Measurements from ENCODE around the gene GUCA1A. TPM values are rescaled to one million over a fixed set of nuclear protein-coding genes. Genes with fewer than 3 reads are reported as not detected.

GUCA1A gene
- total RNA-seq, 1 experiment from 2014 or later: 17.2 TPM

- no peak overlapping the region for H4K91ac ChIP-seq (ENCODE audit: insufficient read length, low read depth, low read length)
- no peak overlapping the region for H2BK12ac ChIP-seq (ENCODE audit: insufficient read length, low read depth, low read length)
- H3K4me1 ChIP-seq (ENCODE audit: insufficient read depth, low read length): no peaks in the 10 kb centered on the region; the same call in 1 of the 2 replicates
- no peaks in the 10 kb centered on the region for H3K23me2 ChIP-seq (ENCODE audit: insufficient read length, low read depth, low read length, poor library complexity, severe bottlenecking)
- no peak overlapping the region for H3K14ac ChIP-seq (ENCODE audit: insufficient read depth, low read length)
- no peak overlapping the region for H2BK120ac ChIP-seq (ENCODE audit: low read depth, low read length, poor library complexity, severe bottlenecking)
- no peak overlapping the region for H3K4ac ChIP-seq (ENCODE audit: low read depth, low read length)
- no peak overlapping the region for H3K18ac ChIP-seq (ENCODE audit: insufficient read length, low read depth, low read length)
- no peaks in the 10 kb centered on the region for H3K9me3 ChIP-seq (ENCODE audit: control insufficient read depth, low read depth, low read length)
- Mint-ChIP-seq H3K27ac (no peak overlapping the region), H3K36me3 (ENCODE audit: insufficient read depth in 1 of 3, low read depth in 3 of 3) (no peaks in the 10 kb centered on the region), H3K4me3 (no peak overlapping the region), H3K4me1 (peaks cover 31 to 50% of the 10 kb centered on the region in 2 experiments), H3K9me3 (no peaks in the 10 kb centered on the region), H3K27me3 (ENCODE audit: low read depth) (peaks cover 30% of the 10 kb centered on the region)
- no peak overlapping the region for H3K23ac ChIP-seq (ENCODE audit: insufficient read length, low read depth, low read length)
- WGBS (ENCODE audit: extremely low coverage, insufficient read length, low lambda C conversion rate): no CpG with 5 or more reads among the region's 2 CpGs
- no peak overlapping the region for H2AFZ ChIP-seq (ENCODE audit: low read length)
- H3K9ac ChIP-seq (ENCODE audit: extremely low read depth, insufficient read length, low read length): no peak overlapping the region
- H3T11ph ChIP-seq (ENCODE audit: low read length): no peak overlapping the region
- H3K4me2 ChIP-seq (ENCODE audit: insufficient read depth, insufficient read length, low read length): no peak overlapping the region
- H4K20me1 ChIP-seq (ENCODE audit: control insufficient read depth, insufficient read depth, insufficient read length): no peaks in the 10 kb centered on the region
- H3K27me3 ChIP-seq (ENCODE audit: insufficient read depth, low read length): peaks cover 2% of the 10 kb centered on the region; the same call in 1 of the 2 replicates
- no peaks in the 10 kb centered on the region for H3K79me2 ChIP-seq (ENCODE audit: insufficient read depth, low read length)
- TF ChIP-seq, protein P1, sequence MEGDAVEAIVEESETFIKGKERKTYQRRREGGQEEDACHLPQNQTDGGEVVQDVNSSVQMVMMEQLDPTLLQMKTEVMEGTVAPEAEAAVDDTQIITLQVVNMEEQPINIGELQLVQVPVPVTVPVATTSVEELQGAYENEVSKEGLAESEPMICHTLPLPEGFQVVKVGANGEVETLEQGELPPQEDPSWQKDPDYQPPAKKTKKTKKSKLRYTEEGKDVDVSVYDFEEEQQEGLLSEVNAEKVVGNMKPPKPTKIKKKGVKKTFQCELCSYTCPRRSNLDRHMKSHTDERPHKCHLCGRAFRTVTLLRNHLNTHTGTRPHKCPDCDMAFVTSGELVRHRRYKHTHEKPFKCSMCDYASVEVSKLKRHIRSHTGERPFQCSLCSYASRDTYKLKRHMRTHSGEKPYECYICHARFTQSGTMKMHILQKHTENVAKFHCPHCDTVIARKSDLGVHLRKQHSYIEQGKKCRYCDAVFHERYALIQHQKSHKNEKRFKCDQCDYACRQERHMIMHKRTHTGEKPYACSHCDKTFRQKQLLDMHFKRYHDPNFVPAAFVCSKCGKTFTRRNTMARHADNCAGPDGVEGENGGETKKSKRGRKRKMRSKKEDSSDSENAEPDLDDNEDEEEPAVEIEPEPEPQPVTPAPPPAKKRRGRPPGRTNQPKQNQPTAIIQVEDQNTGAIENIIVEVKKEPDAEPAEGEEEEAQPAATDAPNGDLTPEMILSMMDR (conservative IDR thresholded peaks at IDR 0.05): no peak
- no peak overlapping the region for H2BK5ac ChIP-seq (ENCODE audit: insufficient read length, low read length)
- no peaks in the 10 kb centered on the region for H3K79me1 ChIP-seq (ENCODE audit: insufficient read depth, low read depth, low read length, poor library complexity, severe bottlenecking)
- DNase-seq: no peak
- H3K56ac ChIP-seq (ENCODE audit: insufficient read length, low read depth, low read length): no peak overlapping the region
- no peak overlapping the region for H2BK20ac ChIP-seq (ENCODE audit: low read depth, low read length, poor library complexity, severe bottlenecking)
- no peak overlapping the region for H4K8ac ChIP-seq (replicated peaks; ENCODE audit: insufficient read length, low read depth, low read length)
- H2AK5ac ChIP-seq (ENCODE audit: insufficient read length, low read length): no peak overlapping the region
- H3K27ac ChIP-seq (ENCODE audit: insufficient read length, low read depth, low read length): no peak overlapping the region
- H2BK15ac ChIP-seq (ENCODE audit: low read depth, low read length): no peak overlapping the region
- H4K5ac ChIP-seq (ENCODE audit: insufficient read length, low read depth, low read length): no peak overlapping the region
These were observed 14.5 kb upstream of the GUCA1A start for GRCh38 chr6:42158631-42159030.
